IPS DF 4.7 (cell line): ENCODE measurements around the gene CDC42EP4.
"Not testable (repeated sequence)": the region's sequence is repeated elsewhere in the genome, so short reads cannot be mapped to it uniquely, and the experiment has no call there.

Source experiments
- DNase-seq: peaks from one replicate; pipeline ENCODE4 v3.0.0-alpha.2; 2013; ENCODE audit warnings: low spot score; ENCODE audit errors: extremely low read depth

Gene CDC42EP4

GRCh38 chr17:73343168-73343634 lies 31.4 kb upstream of the CDC42EP4 start:
- no peak for DNase-seq

DNA sequence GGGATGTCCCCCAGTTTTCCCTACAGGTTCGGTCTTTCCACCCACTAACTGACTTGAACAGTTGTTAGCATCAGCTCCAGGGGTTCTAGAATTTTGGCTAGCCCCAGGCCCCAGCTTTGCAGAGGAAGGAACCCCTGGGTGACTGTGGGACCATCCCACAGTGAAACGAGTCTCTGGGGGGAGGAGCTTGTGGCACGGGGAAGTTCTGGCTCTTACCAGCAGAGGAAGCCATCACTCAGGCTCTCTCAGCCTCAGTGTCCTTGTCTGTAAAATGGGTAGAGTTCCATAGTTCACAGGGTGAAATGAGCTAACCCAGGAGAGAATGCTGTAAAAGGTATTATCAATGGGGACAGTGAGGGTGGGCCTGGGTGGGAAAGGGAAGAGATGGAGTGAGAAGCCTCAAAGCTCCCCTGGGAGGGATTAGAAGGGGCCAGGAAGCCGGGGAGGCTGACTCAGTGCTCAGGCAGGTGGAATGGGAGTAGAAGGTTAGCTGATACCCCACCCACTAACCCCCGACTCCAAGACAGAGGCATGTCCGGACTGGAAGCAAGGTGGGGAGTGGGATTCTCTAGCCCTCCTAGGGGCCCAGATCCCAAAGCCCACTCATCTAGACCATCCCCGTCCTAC lies 30.9 kb upstream of the CDC42EP4 start:
- DNase-seq, result no peak

DNA sequence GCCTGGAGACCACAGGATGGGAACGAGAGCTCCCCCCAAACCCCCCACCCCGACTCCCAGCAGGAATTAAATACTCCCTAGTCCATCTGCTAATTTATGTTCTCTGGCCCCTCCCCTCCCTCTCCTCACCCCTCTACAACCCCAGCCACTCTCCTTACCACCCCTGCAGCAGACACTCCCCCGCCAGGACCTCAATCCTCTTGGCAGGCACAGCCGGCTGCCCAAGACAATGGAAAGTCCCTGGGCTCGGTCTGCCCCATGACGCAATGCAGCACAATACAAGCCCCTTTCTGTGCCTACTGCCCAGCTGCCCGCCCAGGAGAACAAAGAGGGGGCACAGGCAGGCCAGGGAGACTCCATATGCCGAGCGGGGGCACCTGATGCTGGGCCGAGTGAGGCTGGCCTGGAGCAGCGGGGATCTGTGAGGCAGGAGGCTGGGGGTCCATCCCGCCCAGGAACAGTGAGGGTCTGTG lies 30.3 kb upstream of the CDC42EP4 start:
- peak; percentile 62 for DNase-seq

GRCh38 chr17:73341350-73342049 lies 29.7 kb upstream of the CDC42EP4 start:
- no peak for DNase-seq

GRCh38 chr17:73340093-73340596 lies 28.3 kb upstream of the CDC42EP4 start:
- DNase-seq, result no peak

GRCh38 chr17:73338566-73339197 lies 26.9 kb upstream of the CDC42EP4 start:
- no peak for DNase-seq

DNA sequence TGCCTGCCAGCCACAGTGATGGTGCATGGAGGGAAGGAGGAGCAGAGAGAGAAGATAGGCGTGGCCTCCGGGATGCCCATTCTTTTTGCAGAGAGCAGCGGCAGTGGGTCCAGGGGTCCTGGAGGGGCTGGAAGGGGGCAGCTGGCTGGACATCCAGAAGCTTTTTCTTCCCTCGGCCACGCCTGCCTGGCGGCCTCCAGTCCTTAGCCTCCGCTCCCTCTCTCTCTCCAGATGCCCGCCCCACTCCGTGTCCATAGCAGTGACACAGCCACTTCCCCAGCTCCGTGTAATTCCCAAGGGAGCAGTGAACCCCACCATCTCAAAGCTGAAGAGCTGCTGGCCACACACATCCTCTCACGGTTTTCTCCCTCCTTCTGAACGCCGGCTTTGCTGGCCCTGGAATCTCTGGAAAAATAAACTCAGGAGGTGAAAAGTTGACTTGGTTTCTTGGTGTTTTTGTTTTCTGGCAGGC lies 26.3 kb upstream of the CDC42EP4 start:
- no peak for DNase-seq

- no peak for DNase-seq
These were observed 25.5 kb upstream of the CDC42EP4 start for GRCh38 chr17:73337330-73337710.

GRCh38 chr17:73336408-73337329 lies 24.9 kb upstream of the CDC42EP4 start:
- DNase-seq, result no peak

DNA sequence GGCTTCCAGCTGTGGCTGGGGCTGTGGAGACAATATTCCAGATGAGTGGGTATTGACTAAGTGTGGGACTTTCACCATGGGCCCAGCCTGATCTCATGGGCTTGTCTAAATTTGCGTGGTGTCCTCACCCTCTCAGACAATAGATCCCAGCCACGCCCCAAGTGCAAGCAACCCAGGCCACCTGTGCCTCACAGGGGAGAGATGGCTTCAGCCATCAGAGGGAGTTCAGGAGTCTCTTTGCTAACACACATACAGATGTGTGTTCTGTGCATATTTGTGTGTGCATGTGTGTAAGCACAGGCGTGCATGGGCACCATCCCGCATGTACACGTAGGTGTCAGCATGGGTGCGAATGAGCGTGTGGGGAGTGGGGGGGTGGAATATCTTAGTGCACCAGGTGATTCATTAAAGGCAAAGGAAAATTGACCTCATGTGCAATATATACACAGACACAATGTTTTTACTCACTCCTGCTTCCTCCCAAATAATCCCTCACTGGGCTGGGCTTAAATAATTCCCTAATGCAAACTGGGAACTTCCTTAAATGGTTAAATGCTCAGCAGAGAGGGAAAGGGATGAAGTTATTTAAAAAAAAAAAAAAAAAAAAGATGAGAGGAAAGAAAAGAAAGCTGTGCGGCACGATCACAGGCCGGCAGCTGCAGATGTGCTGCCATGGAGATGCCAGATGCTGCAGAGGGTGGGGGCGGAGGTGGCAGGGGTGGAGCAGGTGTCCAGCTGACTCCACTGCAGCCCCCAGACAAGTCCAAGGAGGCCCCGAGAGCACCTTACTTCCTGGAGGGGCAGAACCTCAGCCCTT lies 24.0 kb upstream of the CDC42EP4 start:
- no peak for DNase-seq

- no peak for DNase-seq
These were observed 23.1 kb upstream of the CDC42EP4 start for GRCh38 chr17:73334771-73335513.

DNA sequence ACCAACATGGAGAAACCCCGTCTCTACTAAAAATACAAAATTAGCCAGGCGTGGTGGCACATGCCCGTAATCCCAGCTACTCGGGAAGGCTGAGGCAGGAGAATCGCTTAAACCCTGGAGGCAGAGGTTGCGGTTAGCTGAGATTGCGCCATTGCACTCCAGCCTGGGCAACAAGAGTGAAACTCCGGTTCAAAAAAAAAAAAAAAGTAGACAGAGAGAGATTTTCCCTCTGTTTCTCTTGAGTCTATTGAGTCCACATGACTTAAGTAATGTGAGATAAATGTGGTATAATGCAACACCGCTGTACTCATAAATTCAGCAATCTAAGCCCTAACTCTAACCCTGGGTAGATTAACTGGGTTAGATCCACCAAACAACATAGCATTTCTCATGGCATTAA lies 21.6 kb upstream of the CDC42EP4 start:
- not testable (repeated sequence) for DNase-seq

GRCh38 chr17:73331060-73331459 lies 19.3 kb upstream of the CDC42EP4 start:
- DNase-seq, result no peak

DNA sequence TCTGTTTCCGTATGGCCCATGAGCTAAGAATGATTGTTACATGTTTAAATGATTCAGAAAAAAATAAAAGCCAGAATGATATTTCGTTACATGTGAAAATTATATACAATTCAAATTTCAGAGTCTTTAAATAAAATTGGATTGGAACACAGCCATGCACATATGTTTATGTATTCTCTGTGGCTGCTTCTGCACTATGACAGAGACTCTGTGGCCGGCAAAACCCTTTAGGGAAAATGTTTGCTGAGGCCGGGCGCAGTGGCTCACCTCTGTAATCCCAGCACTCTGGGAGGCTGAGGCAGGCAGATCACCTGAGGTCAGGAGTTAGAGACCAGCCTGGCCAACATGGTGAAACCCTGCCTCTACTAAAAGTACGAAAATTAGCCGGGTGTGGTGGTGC lies 15.9 kb upstream of the CDC42EP4 start:
- no peak for DNase-seq

- no peak for DNase-seq
These were observed 13.7 kb upstream of the CDC42EP4 start for GRCh38 chr17:73325527-73325842.

GRCh38 chr17:73324711-73325526 lies 13.1 kb upstream of the CDC42EP4 start:
- no peak for DNase-seq

DNA sequence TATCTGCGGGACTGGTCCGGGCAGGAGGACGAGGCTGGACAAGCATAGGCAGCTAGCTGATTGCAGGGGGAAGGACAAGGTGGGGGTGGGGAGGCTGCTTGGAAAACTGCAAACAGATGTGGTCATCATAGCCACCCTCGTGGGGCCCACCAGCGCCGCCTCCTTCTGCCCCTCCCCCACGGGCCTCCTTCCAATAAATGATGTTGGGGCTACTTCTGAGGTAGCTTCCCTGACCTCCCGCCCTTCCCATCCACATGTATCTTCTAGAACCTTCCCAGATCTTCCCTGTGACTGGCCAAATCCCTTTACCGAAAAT lies 12.3 kb upstream of the CDC42EP4 start:
- no peak for DNase-seq

- DNase-seq, result no peak
These were observed 11.8 kb upstream of the CDC42EP4 start for GRCh38 chr17:73323409-73324159.
